H1 (cell line): ENCODE measurements around the gene DICER1. TPM values are rescaled to one million over a fixed set of nuclear protein-coding genes. Genes with fewer than 3 reads are reported as not detected.

ENCODE experiments used
- EGR1 ChIP-seq: IDR thresholded peaks from 2 replicates; pipeline ENCODE4 v1.6.1; 2011; ENCODE audit warnings: low read depth, low read length, borderline replicate concordance
- PHF8 ChIP-seq: fragments of 200-600 bp; sonication (generic); conservative IDR thresholded peaks from 2 replicates; pipeline ENCODE4 v1.7.1; 2012; ENCODE audit warnings: low read depth, mild to moderate bottlenecking, inconsistent platforms, low read length, moderate library complexity
- polyA plus RNA-seq, 7 experiments: library from polyadenylated mRNA; depleted of rRNA in 3 of 7; stranded (reverse) in 5 of 7; unstranded in 2 of 7; fragments of >200 nt in 5 of 7; fragments of 200-250 nt in 2 of 7; gene quantifications; 1 replicate in 5 of 7; 2 replicates in 1 of 7; 4 replicates in 1 of 7; pipeline versions ENCODE4 v1.2.1 to v1.2.3, GENCODE V29; 2011 to 2013; ENCODE audit warnings: missing spikeins in 2 of 7, mixed read lengths in 2 of 7
- total RNA-seq: library from RNA; stranded (reverse); fragmentation: NEBNext Ultra II Directional; extraction: Animal tissue kit (Norgen Biotek cat#: 25700); gene quantifications from 2 replicates; pipeline ENCODE4 v1.2.1, GENCODE V29; 2021

DICER1 gene
- total and polyA plus RNA-seq, 2 of the 8 experiments (the other 6 are each of a cell fraction or from before 2014, with no cell fraction given), result 11.9 to 61.8 TPM

GRCh38 chr14:95057147-95057546 lies 100.2 kb downstream of the DICER1 start (continued):
- TF ChIP-seq PHF8 (no peak), EGR1 (no peak)
